NCI-H2107 (cell line): ENCODE results near the gene MYADML2.
"Not testable (repeated sequence)": the region's sequence is repeated elsewhere in the genome, so short reads cannot be mapped to it uniquely, and the experiment has no call there.

Source experiments
- DNase-seq: peaks from one replicate; lab custom pipeline; 2025; lab: John Stamatoyannopoulos, UW

Gene MYADML2

GRCh38 chr17:81958633-81959342, 11.8 kb upstream of the MYADML2 start:
- DNase-seq: no peak

GRCh38 chr17:81957691-81958432, 10.8 kb upstream of the MYADML2 start:
- DNase-seq: no peak

GRCh38 chr17:81956607-81957589, 9.9 kb upstream of the MYADML2 start:
- no peak for DNase-seq

GRCh38 chr17:81955756-81956544, 8.9 kb upstream of the MYADML2 start:
- no peak for DNase-seq

GRCh38 chr17:81955058-81955681, 8.1 kb upstream of the MYADML2 start:
- DNase-seq: no peak

GRCh38 chr17:81954131-81955057, 7.4 kb upstream of the MYADML2 start:
- no peak for DNase-seq

- DNase-seq: not testable (repeated sequence)
Measured at GRCh38 chr17:81953443-81953842, 6.4 kb upstream of the MYADML2 start.

GRCh38 chr17:81952792-81953228, 5.8 kb upstream of the MYADML2 start:
- no peak for DNase-seq

GRCh38 chr17:81951785-81952684, 5.0 kb upstream of the MYADML2 start:
- DNase-seq: no peak

- no peak for DNase-seq
Measured at GRCh38 chr17:81950501-81950900, 3.5 kb upstream of the MYADML2 start.

- DNase-seq: no peak
Measured at GRCh38 chr17:81948635-81949378, 1.8 kb upstream of the MYADML2 start.

GRCh38 chr17:81944858-81945257, 2.2 kb downstream of the MYADML2 start:
- DNase-seq: no peak

- no peak for DNase-seq
Measured at GRCh38 chr17:81942167-81942553, 4.9 kb downstream of the MYADML2 start.

GRCh38 chr17:81941484-81942166, 5.4 kb downstream of the MYADML2 start:
- no peak for DNase-seq

- DNase-seq: no peak
Measured at GRCh38 chr17:81940538-81941483, 6.2 kb downstream of the MYADML2 start.

- no peak for DNase-seq
Measured at GRCh38 chr17:81939881-81940385, 7.1 kb downstream of the MYADML2 start.
